ENCODE results near the gene TIGD6. TPM values are rescaled to one million over a fixed set of nuclear protein-coding genes. Genes with fewer than 3 reads are reported as not detected.

The TIGD6 gene
- total RNA-seq, 6 experiments from 2014 or later: 1.5 to 2.8 (median 2.2) TPM

- Histone ChIP-seq H3K27ac (no peak overlapping the region), H3K4me3 (no peak overlapping the region), H3K9me3 (no peaks in the 10 kb centered on the region), H3K4me1 (no peaks in the 10 kb centered on the region), H3K36me3 (peaks cover 6 to 86% (median 42%) of the 10 kb centered on the region in 4 donors), H3K27me3 (no peaks in the 10 kb centered on the region)
- DNase-seq (no peak), ATAC-seq (no peak)
- intact Hi-C loops (cut with DNase I): no loop called here
- TF ChIP-seq POLR2A (IDR thresholded peaks at IDR 0.05) (no peak), CTCF (IDR thresholded peaks at IDR 0.05) (no peak)
These were observed 43.9 kb upstream of the TIGD6 start for GRCh38 chr5:150044329-150044681.

GRCh38 chr5:150043657-150044328, 43.3 kb upstream of the TIGD6 start:
- peaks cover 6 to 87% (median 40%) of the 10 kb centered on the region in 4 donors for H3K36me3 ChIP-seq
- no peak for DNase-seq

GRCh38 chr5:150042459-150042858, 42.0 kb upstream of the TIGD6 start:
- Histone ChIP-seq H3K9me3 (no peaks in the 10 kb centered on the region), H3K4me1 (no peaks in the 10 kb centered on the region), H3K36me3 (peaks cover 6 to 91% (median 42%) of the 10 kb centered on the region in 4 donors), H3K4me3 (no peak overlapping the region), H3K27ac (no peak overlapping the region), H3K27me3 (no peaks in the 10 kb centered on the region)
- intact Hi-C loops (cut with DNase I): no loop called here
- ATAC-seq (no peak), DNase-seq (no peak)
- no peak for TF ChIP-seq CTCF (IDR thresholded peaks at IDR 0.05)
- TF ChIP-seq POLR2A (IDR thresholded peaks at IDR 0.05): no peak
- WGBS (ENCODE audit: insufficient coverage, low coverage, low lambda C conversion rate, missing lambda C conversion rate): 75% methylated on average over 1 of the region's 3 CpGs

More at GRCh38 chr5:150043657-150044328, 43.3 kb upstream of the TIGD6 start:
- 69% methylated on average over 4 of the region's 4 CpGs for WGBS (ENCODE audit: insufficient coverage, low coverage, low lambda C conversion rate, missing lambda C conversion rate)
- TF ChIP-seq CTCF (IDR thresholded peaks at IDR 0.05): no peak
- TF ChIP-seq POLR2A (IDR thresholded peaks at IDR 0.05): no peak
- Histone ChIP-seq H3K4me3 (no peak overlapping the region), H3K4me1 (no peaks in the 10 kb centered on the region), H3K27me3 (no peaks in the 10 kb centered on the region), H3K9me3 (no peaks in the 10 kb centered on the region), H3K27ac (no peak overlapping the region)
- ATAC-seq: no peak
- intact Hi-C loops (cut with DNase I): no loop called here

- H3K27me3 ChIP-seq: no peaks in the 10 kb centered on the region
- peaks cover 6 to 99% (median 41%) of the 10 kb centered on the region in 4 donors for H3K36me3 ChIP-seq
- no peak for TF ChIP-seq POLR2A (IDR thresholded peaks at IDR 0.05)
- no peak for TF ChIP-seq CTCF (IDR thresholded peaks at IDR 0.05)
- H3K9me3 ChIP-seq: no peaks in the 10 kb centered on the region
- no peak overlapping the region for H3K4me3 ChIP-seq
- no peak overlapping the region for H3K27ac ChIP-seq
- intact Hi-C loops (cut with DNase I): no loop called here
- H3K4me1 ChIP-seq: no peaks in the 10 kb centered on the region
- WGBS (ENCODE audit: insufficient coverage, low coverage, low lambda C conversion rate, missing lambda C conversion rate): 64% methylated on average over 2 of the region's 2 CpGs
- ATAC-seq (no peak), DNase-seq (no peak)
These were observed 38.1 kb upstream of the TIGD6 start for GRCh38 chr5:150038547-150038946.
